ENCODE measurements around the gene CHN1.
A peak's percentile ranks its signal among the peaks of the same experiment; 100 is the strongest.

The CHN1 gene

GRCh38 chr2:174977364-174977763 is 27.8 kb downstream of the CHN1 start:
- Histone ChIP-seq H3K4me3 (ENCODE audit: low read depth, low read length) (no peak overlapping the region), H3K9me3 (ENCODE audit: insufficient read depth, low read depth, low read length) (no peaks in the 10 kb centered on the region), H3K27me3 (ENCODE audit: insufficient read depth, low read length) (no peaks in the 10 kb centered on the region), H3K4ac (ENCODE audit: low read depth, low read length) (no peak overlapping the region), H2BK12ac (ENCODE audit: low read length) (no peak overlapping the region), H3K9ac (ENCODE audit: low read length) (no peak overlapping the region), H3K36me3 (ENCODE audit: control insufficient read depth in 1 of 2, insufficient read depth in 2 of 2, low read length in 2 of 2) (no peaks in the 10 kb centered on the region), H3K23ac (ENCODE audit: low read length) (no peak overlapping the region), H4K12ac (ENCODE audit: low read depth, low read length) (no peak overlapping the region), H3K4me1 (ENCODE audit: control insufficient read depth in 1 of 2, insufficient read depth in 2 of 2, low read length in 2 of 2) (peaks cover 0 to 2% of the 10 kb centered on the region in 2 experiments), H2BK5ac (ENCODE audit: low read depth, low read length, poor library complexity) (no peak overlapping the region), H3K79me2 (ENCODE audit: control insufficient read depth, insufficient read depth, low read length, poor library complexity) (no peaks in the 10 kb centered on the region), H2AK5ac (ENCODE audit: low read length) (no peak overlapping the region), H4K8ac (ENCODE audit: low read depth, low read length) (no peak overlapping the region), H3K14ac (ENCODE audit: low read length) (no peak overlapping the region), H2AFZ (ENCODE audit: insufficient read depth, low read length, poor library complexity) (no peak overlapping the region), H4K91ac (ENCODE audit: low read depth, low read length) (no peak overlapping the region), H2BK120ac (ENCODE audit: insufficient read depth, low read length, poor library complexity) (no peak overlapping the region), H3K4me2 (ENCODE audit: low read length) (no peak overlapping the region), H3K18ac (ENCODE audit: low read length) (no peak overlapping the region), H3K79me1 (ENCODE audit: low read length) (no peaks in the 10 kb centered on the region), H3K27ac (ENCODE audit: low read depth, low read length) (no peak overlapping the region)
- WGBS (ENCODE audit: extremely low coverage, insufficient coverage, insufficient read length) = no CpG with 5 or more reads among the region's 2 CpGs
- DNase-seq = peak in 1 of 2 donors; percentile 82

- H3K23ac ChIP-seq (ENCODE audit: low read length) = no peak overlapping the region
- no peak overlapping the region for H2BK12ac ChIP-seq (ENCODE audit: low read length)
- H3K36me3 ChIP-seq (ENCODE audit: control insufficient read depth in 1 of 2, insufficient read depth in 2 of 2, low read length in 2 of 2) = no peaks in the 10 kb centered on the region
- H3K18ac ChIP-seq (ENCODE audit: low read length) = no peak overlapping the region
- no peak overlapping the region for H4K91ac ChIP-seq (ENCODE audit: low read depth, low read length)
- no peak overlapping the region for H2BK5ac ChIP-seq (ENCODE audit: low read depth, low read length, poor library complexity)
- no peaks in the 10 kb centered on the region for H3K79me2 ChIP-seq (ENCODE audit: control insufficient read depth, insufficient read depth, low read length, poor library complexity)
- H2AFZ ChIP-seq (ENCODE audit: insufficient read depth, low read length, poor library complexity) = no peak overlapping the region
- H3K4me3 ChIP-seq (ENCODE audit: low read depth, low read length) = no peak overlapping the region
- peak; percentile 25 to 83 for DNase-seq
- peaks cover 0 to 7% of the 10 kb centered on the region in 2 experiments for H3K4me1 ChIP-seq (ENCODE audit: control insufficient read depth in 1 of 2, insufficient read depth in 2 of 2, low read length in 2 of 2)
- no peaks in the 10 kb centered on the region for H3K27me3 ChIP-seq (ENCODE audit: insufficient read depth, low read length)
- H3K79me1 ChIP-seq (ENCODE audit: low read length) = no peaks in the 10 kb centered on the region
- no peak overlapping the region for H2AK5ac ChIP-seq (ENCODE audit: low read length)
- H3K9me3 ChIP-seq (ENCODE audit: insufficient read depth, low read depth, low read length) = no peaks in the 10 kb centered on the region
- H3K14ac ChIP-seq (ENCODE audit: low read length) = no peak overlapping the region
- no peak overlapping the region for H3K27ac ChIP-seq (ENCODE audit: low read depth, low read length)
- no peak overlapping the region for H3K9ac ChIP-seq (ENCODE audit: low read length)
- H4K12ac ChIP-seq (ENCODE audit: low read depth, low read length) = no peak overlapping the region
- no peak overlapping the region for H3K4ac ChIP-seq (ENCODE audit: low read depth, low read length)
- no peak overlapping the region for H3K4me2 ChIP-seq (ENCODE audit: low read length)
- H2BK120ac ChIP-seq (ENCODE audit: insufficient read depth, low read length, poor library complexity) = no peak overlapping the region
- no peak overlapping the region for H4K8ac ChIP-seq (ENCODE audit: low read depth, low read length)
- no CpG with 5 or more reads among the region's 4 CpGs for WGBS (ENCODE audit: extremely low coverage, insufficient coverage, insufficient read length)
These were observed 31.1 kb downstream of the CHN1 start for GRCh38 chr2:174974131-174974530.

DNA sequence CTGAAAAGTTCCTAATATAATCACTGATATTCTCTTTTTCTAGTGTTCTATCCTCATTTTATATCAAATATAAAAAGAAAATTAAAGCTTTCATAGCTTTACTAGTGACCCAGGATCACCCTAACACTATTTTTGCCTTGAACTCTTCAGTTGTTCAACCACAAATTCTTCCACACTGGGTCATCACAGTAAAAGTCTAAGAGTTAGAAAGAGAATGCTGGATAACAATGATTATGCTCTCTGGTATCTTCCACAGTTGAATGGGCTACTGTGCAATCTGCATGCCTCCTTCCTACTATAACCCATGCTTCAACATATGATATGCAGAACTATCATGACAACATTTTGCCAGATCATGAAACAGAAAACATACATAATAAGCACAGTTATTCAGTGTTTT is 32.3 kb downstream of the CHN1 start:
- H3K27ac ChIP-seq (ENCODE audit: low read depth, low read length) = no peak overlapping the region
- no peaks in the 10 kb centered on the region for H3K9me3 ChIP-seq (ENCODE audit: insufficient read depth, low read depth, low read length)
- H2AFZ ChIP-seq (ENCODE audit: insufficient read depth, low read length, poor library complexity) = no peak overlapping the region
- no peaks in the 10 kb centered on the region for H3K79me2 ChIP-seq (ENCODE audit: control insufficient read depth, insufficient read depth, low read length, poor library complexity)
- H3K4ac ChIP-seq (ENCODE audit: low read depth, low read length) = no peak overlapping the region
- no peak overlapping the region for H4K91ac ChIP-seq (ENCODE audit: low read depth, low read length)
- no peak overlapping the region for H4K12ac ChIP-seq (ENCODE audit: low read depth, low read length)
- no peak overlapping the region for H3K18ac ChIP-seq (ENCODE audit: low read length)
- no peak overlapping the region for H3K4me2 ChIP-seq (ENCODE audit: low read length)
- no peak overlapping the region for H2BK12ac ChIP-seq (ENCODE audit: low read length)
- H3K14ac ChIP-seq (ENCODE audit: low read length) = no peak overlapping the region
- peaks cover 0 to 7% of the 10 kb centered on the region in 2 experiments for H3K4me1 ChIP-seq (ENCODE audit: control insufficient read depth in 1 of 2, insufficient read depth in 2 of 2, low read length in 2 of 2)
- H2AK5ac ChIP-seq (ENCODE audit: low read length) = no peak overlapping the region
- H3K4me3 ChIP-seq (ENCODE audit: low read depth, low read length) = no peak overlapping the region
- no peaks in the 10 kb centered on the region for H3K27me3 ChIP-seq (ENCODE audit: insufficient read depth, low read length)
- no peaks in the 10 kb centered on the region for H3K36me3 ChIP-seq (ENCODE audit: control insufficient read depth in 1 of 2, insufficient read depth in 2 of 2, low read length in 2 of 2)
- H2BK120ac ChIP-seq (ENCODE audit: insufficient read depth, low read length, poor library complexity) = no peak overlapping the region
- no peaks in the 10 kb centered on the region for H3K79me1 ChIP-seq (ENCODE audit: low read length)
- H4K8ac ChIP-seq (ENCODE audit: low read depth, low read length) = no peak overlapping the region
- H2BK5ac ChIP-seq (ENCODE audit: low read depth, low read length, poor library complexity) = no peak overlapping the region
- no peak overlapping the region for H3K23ac ChIP-seq (ENCODE audit: low read length)
- DNase-seq = peak; percentile 68 to 89
- H3K9ac ChIP-seq (ENCODE audit: low read length) = no peak overlapping the region

DNA sequence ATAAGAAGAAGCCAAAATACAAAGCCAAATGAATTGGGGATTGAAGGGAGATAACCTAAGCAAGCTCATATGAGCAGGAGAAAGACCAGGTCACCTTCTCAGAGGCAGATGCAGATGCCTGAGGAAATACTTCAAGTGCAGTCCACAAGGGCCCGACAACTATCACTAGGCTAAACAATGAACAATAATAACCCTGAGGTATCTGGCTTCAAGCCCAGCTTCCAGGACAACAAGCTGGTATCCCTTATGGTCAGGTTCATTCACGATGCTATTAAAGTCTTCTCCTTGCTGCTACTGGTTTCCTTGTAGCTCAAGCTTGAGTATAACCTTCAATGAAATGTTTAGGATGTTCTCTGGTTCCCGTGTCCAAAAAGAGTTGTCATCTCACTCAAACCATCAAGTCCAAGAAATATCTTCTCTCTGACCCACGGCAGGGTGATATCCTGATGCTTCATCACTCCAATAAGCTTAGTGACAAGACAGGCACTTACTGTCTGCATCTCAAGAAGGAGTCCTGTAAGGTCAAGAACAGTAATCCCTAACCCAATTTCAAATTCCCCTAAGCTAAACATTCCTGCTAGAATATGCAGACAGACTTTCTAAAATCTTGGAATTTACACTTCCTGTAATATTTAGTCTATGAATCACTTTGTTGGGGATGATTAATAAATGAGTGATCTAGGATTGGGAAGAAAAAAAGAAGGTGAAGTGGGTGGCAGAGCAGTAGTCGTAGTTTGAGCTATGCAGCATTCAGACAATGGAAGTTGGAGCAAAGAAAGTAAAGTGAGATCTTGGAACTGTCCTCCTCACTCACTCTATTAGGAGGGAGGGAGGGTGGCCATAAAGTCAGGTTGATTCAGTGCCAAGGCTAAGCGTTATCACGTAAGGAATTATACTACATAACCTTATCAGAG is 33.1 kb downstream of the CHN1 start:
- Histone ChIP-seq H3K18ac (ENCODE audit: low read length) (no peak overlapping the region), H3K79me1 (ENCODE audit: low read length) (no peaks in the 10 kb centered on the region), H3K4me2 (ENCODE audit: low read length) (no peak overlapping the region), H2AFZ (ENCODE audit: insufficient read depth, low read length, poor library complexity) (no peak overlapping the region), H4K12ac (ENCODE audit: low read depth, low read length) (no peak overlapping the region), H4K8ac (ENCODE audit: low read depth, low read length) (no peak overlapping the region), H2BK5ac (ENCODE audit: low read depth, low read length, poor library complexity) (no peak overlapping the region), H2AK5ac (ENCODE audit: low read length) (no peak overlapping the region), H3K14ac (ENCODE audit: low read length) (no peak overlapping the region), H3K79me2 (ENCODE audit: control insufficient read depth, insufficient read depth, low read length, poor library complexity) (no peaks in the 10 kb centered on the region), H3K4ac (ENCODE audit: low read depth, low read length) (no peak overlapping the region), H4K91ac (ENCODE audit: low read depth, low read length) (no peak overlapping the region), H2BK120ac (ENCODE audit: insufficient read depth, low read length, poor library complexity) (no peak overlapping the region), H2BK12ac (ENCODE audit: low read length) (no peak overlapping the region), H3K23ac (ENCODE audit: low read length) (peak overlapping the region; percentile 48), H3K36me3 (ENCODE audit: control insufficient read depth in 1 of 2, insufficient read depth in 2 of 2, low read length in 2 of 2) (no peaks in the 10 kb centered on the region), H3K9me3 (ENCODE audit: insufficient read depth, low read depth, low read length) (no peaks in the 10 kb centered on the region), H3K27me3 (ENCODE audit: insufficient read depth, low read length) (no peaks in the 10 kb centered on the region), H3K4me1 (ENCODE audit: control insufficient read depth in 1 of 2, insufficient read depth in 2 of 2, low read length in 2 of 2) (peaks cover 0 to 7% of the 10 kb centered on the region in 2 experiments), H3K4me3 (ENCODE audit: low read depth, low read length) (no peak overlapping the region), H3K9ac (ENCODE audit: low read length) (no peak overlapping the region), H3K27ac (ENCODE audit: low read depth, low read length) (no peak overlapping the region)
- no CpG with 5 or more reads among the region's 7 CpGs for WGBS (ENCODE audit: extremely low coverage, insufficient coverage, insufficient read length)
- peak; percentile 69 to 89 for DNase-seq
